ENCODE data around the gene HEYL.

DNA sequence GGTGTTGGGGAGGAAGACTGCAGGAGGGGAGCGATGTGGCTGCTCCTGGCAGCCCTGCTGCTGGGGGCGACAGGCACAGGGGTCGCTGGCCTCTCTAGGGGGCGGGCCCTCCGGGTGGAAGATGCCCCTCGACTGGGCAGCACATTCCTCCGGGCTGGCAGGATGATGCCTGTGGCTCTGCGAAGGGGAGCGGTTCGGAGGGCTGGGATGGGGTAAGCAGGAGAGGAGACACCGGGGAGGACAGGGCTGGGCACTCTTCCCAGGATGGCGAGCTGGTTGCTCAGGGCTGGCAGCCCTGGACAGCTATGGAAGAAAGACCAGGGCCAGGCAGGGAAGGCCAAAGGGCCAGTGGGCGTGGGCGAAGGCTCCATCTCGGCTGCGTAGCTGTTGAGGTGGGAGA is 12.8 kb downstream of the HEYL start:
- TF ChIP-seq POLR2A (IDR thresholded peaks at IDR 0.05), result no peak
- no peak for TF ChIP-seq POLR2AphosphoS5 (IDR thresholded peaks at IDR 0.05)
- TF ChIP-seq, protein P1, sequence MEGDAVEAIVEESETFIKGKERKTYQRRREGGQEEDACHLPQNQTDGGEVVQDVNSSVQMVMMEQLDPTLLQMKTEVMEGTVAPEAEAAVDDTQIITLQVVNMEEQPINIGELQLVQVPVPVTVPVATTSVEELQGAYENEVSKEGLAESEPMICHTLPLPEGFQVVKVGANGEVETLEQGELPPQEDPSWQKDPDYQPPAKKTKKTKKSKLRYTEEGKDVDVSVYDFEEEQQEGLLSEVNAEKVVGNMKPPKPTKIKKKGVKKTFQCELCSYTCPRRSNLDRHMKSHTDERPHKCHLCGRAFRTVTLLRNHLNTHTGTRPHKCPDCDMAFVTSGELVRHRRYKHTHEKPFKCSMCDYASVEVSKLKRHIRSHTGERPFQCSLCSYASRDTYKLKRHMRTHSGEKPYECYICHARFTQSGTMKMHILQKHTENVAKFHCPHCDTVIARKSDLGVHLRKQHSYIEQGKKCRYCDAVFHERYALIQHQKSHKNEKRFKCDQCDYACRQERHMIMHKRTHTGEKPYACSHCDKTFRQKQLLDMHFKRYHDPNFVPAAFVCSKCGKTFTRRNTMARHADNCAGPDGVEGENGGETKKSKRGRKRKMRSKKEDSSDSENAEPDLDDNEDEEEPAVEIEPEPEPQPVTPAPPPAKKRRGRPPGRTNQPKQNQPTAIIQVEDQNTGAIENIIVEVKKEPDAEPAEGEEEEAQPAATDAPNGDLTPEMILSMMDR (IDR thresholded peaks at IDR 0.05), result no peak
